ENCODE results near the gene MED17.

DNA sequence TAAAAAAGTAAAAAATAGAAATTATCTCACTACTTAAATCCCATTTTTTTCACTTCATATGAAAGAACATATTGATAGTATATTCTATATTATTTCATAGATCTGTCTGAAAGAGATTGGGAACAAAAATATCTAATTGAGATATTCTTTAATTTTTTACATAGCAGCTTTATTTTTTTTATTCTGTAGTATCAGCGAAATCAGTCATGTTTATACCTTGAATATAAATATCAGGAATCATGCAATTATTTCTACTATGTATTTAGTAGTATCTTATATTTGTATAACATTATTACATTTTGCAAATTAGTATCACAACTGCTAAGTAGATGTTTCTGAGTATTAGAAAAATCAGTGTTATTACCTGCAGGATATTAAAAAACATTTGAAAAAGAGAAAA lies 22.2 kb upstream of the MED17 start:
- TF ChIP-seq, protein P1, sequence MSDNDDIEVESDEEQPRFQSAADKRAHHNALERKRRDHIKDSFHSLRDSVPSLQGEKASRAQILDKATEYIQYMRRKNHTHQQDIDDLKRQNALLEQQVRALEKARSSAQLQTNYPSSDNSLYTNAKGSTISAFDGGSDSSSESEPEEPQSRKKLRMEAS (IDR thresholded peaks at IDR 0.05; ENCODE audit: low read depth): no peak
- TF ChIP-seq FOSL2 (IDR thresholded peaks at IDR 0.05; ENCODE audit: borderline replicate concordance, low read depth): no peak
